Measurements from ENCODE around the gene NFKBIL1.

NFKBIL1 gene

GRCh38 chr6:31530659-31531058 lies 16.7 kb upstream of the NFKBIL1 start:
- Histone ChIP-seq H3K36me3 (ENCODE audit: insufficient read depth, low read length) (peaks cover 35% of the 10 kb centered on the region), H3K9me3 (ENCODE audit: control insufficient read depth, insufficient read depth, low read length) (no peaks in the 10 kb centered on the region), H3K4me1 (ENCODE audit: insufficient read depth, low read length) (0 out of 2 replicates have a peak, but pooled peaks cover 3% of the 10 kb centered on the region), H3K9ac (ENCODE audit: low read depth, low read length) (no peak overlapping the region)

DNA sequence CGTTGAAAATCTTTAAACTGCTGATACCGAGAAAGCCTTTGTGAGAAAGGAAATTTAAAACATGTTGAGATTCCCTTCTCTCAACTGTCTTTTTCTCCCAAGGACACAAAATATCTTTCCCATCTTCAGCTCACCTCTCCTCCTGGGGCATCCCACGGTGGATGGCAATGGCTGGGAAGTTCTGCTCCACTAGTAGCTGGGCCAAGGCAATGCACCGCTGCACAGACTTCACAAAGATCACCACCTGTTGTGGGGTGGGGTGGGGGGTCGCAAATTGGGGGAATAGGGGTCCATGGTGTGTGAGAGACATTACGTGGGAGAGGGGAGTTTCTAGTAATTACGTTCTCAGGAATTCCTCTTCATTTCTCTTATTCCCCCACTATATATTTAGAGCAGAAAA lies 16.2 kb upstream of the NFKBIL1 start:
- 0 out of 2 replicates have a peak, but pooled peaks cover 3% of the 10 kb centered on the region for H3K4me1 ChIP-seq (ENCODE audit: insufficient read depth, low read length)
- H3K9me3 ChIP-seq (ENCODE audit: control insufficient read depth, insufficient read depth, low read length), result no peaks in the 10 kb centered on the region
- H3K36me3 ChIP-seq (ENCODE audit: insufficient read depth, low read length), result peaks cover 40% of the 10 kb centered on the region
- H3K9ac ChIP-seq (ENCODE audit: low read depth, low read length), result no peak overlapping the region

DNA sequence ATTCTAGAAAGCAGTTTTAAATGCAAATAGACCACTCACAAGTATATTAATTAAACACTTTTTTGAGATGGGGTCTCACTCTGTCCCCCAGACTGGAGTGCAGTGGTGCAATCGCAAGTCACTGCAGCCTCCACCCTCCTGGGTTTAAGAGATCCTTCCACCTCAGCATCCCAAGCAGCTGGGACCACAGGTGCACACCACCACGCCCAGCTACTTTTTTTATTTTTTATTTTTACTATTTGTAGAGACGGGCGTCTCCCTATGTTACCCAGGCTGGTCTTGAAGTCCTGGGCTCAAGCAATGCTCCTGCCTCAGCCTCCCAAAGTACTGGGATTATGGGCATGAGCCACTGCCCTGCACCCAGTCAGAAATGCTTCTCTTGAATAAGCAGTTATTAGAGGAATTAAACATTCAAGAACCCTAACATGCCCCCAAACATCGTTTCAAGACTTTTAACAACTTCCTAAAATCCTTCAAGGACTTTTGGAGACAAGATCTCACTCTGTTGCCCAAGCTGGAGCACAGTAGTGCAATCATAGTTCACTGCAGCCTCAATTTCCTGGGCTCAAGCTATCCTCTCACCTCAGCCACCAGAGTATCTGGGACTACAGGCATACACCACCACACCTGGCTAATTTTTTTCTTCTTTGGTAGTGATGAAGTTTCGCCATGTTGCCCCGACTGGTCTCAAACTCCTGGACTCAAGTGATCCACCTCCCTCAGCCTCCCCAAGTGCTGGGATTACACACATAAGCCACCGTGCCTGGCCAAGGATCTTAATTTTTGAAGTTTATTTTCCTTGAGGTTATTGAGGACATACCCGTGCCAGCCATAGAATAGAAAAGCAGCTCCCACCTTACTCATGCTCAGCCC lies 15.4 kb upstream of the NFKBIL1 start:
- H3K9ac ChIP-seq (ENCODE audit: low read depth, low read length), result no peak overlapping the region
- peaks cover 47% of the 10 kb centered on the region for H3K36me3 ChIP-seq (ENCODE audit: insufficient read depth, low read length)
- H3K4me1 ChIP-seq (ENCODE audit: insufficient read depth, low read length), result 0 out of 2 replicates have a peak, but pooled peaks cover 3% of the 10 kb centered on the region
- H3K9me3 ChIP-seq (ENCODE audit: control insufficient read depth, insufficient read depth, low read length), result no peaks in the 10 kb centered on the region

- Histone ChIP-seq H3K36me3 (ENCODE audit: insufficient read depth, low read length) (peaks cover 50% of the 10 kb centered on the region), H3K9ac (ENCODE audit: low read depth, low read length) (no peak overlapping the region), H3K9me3 (ENCODE audit: control insufficient read depth, insufficient read depth, low read length) (no peaks in the 10 kb centered on the region), H3K4me1 (ENCODE audit: insufficient read depth, low read length) (0 out of 2 replicates have a peak, but pooled peaks cover 3% of the 10 kb centered on the region)
Measured at GRCh38 chr6:31532644-31533454, 14.6 kb upstream of the NFKBIL1 start.

DNA sequence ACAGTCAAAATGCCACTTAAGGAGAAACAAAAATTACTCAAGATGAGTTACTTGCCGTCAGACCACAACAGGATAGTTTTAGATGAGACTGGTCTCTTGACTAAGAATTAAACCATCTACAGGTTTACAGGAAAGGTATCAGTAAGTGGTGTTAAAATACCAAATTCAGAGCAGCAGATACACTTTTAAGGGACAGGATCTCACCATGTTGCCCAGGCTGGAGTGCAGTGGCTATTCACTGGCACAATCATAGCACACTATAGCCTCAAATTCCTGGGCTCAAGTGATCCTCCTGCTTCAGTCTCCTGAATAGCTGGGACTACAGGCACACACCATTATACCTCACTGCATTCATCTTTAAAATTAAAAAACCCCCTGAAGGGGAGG lies 14.0 kb upstream of the NFKBIL1 start:
- Histone ChIP-seq H3K9ac (ENCODE audit: low read depth, low read length) (no peak overlapping the region), H3K4me1 (ENCODE audit: insufficient read depth, low read length) (0 out of 2 replicates have a peak, but pooled peaks cover 3% of the 10 kb centered on the region), H3K36me3 (ENCODE audit: insufficient read depth, low read length) (peaks cover 55% of the 10 kb centered on the region), H3K9me3 (ENCODE audit: control insufficient read depth, insufficient read depth, low read length) (no peaks in the 10 kb centered on the region)

GRCh38 chr6:31534011-31534410 lies 13.4 kb upstream of the NFKBIL1 start:
- Histone ChIP-seq H3K9me3 (ENCODE audit: control insufficient read depth, insufficient read depth, low read length) (no peaks in the 10 kb centered on the region), H3K9ac (ENCODE audit: low read depth, low read length) (no peak overlapping the region), H3K36me3 (ENCODE audit: insufficient read depth, low read length) (peaks cover 60% of the 10 kb centered on the region), H3K4me1 (ENCODE audit: insufficient read depth, low read length) (0 out of 2 replicates have a peak, but pooled peaks cover 3% of the 10 kb centered on the region)

GRCh38 chr6:31534521-31535040 lies 12.8 kb upstream of the NFKBIL1 start:
- 0 out of 2 replicates have a peak, but pooled peaks cover 4% of the 10 kb centered on the region for H3K4me1 ChIP-seq (ENCODE audit: insufficient read depth, low read length)
- no peak overlapping the region for H3K9ac ChIP-seq (ENCODE audit: low read depth, low read length)
- peaks cover 66% of the 10 kb centered on the region for H3K36me3 ChIP-seq (ENCODE audit: insufficient read depth, low read length)
- no peaks in the 10 kb centered on the region for H3K9me3 ChIP-seq (ENCODE audit: control insufficient read depth, insufficient read depth, low read length)

DNA sequence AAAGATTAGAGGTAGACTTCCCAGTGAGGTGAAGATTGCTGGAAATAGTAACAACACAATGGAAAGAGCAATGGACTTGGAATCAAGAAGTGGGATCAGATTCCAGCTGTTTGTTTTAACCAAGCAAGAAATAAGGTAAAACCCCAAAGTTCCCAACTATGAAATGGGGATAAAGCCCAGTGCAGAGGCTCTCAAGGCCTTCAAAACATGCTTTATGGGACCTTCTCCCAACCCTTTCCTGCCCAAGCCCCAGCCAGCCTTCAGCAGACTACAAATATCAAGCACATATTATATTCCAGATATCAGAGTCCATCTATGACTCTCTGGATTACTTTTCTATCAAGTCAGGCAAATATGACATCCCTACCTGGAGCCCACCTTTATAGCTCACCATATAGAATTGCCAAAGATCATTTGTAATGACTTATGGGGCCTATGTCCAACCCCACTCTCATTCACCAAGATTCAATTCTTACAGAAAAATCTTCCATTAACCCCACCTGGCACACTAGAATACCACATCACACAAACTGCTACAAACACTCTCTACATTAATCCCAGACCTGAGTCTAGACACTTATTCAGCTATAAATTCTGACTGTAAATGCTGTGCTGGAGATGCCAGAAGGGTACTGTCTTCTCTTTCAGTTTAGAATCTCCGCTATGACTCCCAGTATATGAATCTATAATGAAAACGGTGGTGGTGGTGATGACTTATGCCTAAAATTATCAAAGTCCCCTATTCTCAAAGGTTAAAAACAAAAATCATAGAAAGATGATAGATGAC lies 11.7 kb upstream of the NFKBIL1 start:
- peaks cover 4% of the 10 kb centered on the region; the same call in 1 of the 2 replicates for H3K4me1 ChIP-seq (ENCODE audit: insufficient read depth, low read length)
- no peaks in the 10 kb centered on the region for H3K9me3 ChIP-seq (ENCODE audit: control insufficient read depth, insufficient read depth, low read length)
- H3K9ac ChIP-seq (ENCODE audit: low read depth, low read length), result no peak overlapping the region
- H3K36me3 ChIP-seq (ENCODE audit: insufficient read depth, low read length), result peaks cover 71% of the 10 kb centered on the region

DNA sequence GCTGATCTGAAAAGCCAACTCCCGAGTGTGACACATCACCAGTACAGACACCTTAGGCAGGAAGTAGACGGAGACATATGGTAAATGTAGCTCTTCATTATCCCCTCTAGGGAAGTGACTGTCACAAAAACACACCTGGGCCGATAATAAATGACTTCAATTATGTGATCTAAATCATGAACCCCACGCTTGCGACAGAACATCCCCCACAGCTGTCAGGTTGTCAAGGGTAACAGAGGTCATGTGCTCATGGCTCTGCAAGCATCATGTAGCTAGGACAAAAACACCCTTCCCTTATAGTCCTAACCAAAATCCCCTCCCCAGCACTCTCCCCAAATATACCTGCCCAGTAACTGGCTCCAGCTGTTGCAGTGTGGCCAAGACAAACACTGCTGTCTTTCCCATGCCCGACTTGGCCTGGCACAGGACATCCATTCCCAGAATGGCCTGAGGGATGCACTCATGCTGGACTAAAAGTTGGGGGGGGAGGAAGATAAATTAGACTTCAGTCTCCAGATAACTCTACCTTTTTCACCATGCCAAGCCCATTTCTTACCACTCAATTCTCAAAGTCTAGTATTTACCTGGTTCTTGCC lies 8.5 kb upstream of the NFKBIL1 start:
- Histone ChIP-seq H3K4me1 (ENCODE audit: insufficient read depth, low read length) (peaks cover 4% of the 10 kb centered on the region; the same call in 1 of the 2 replicates), H3K9me3 (ENCODE audit: control insufficient read depth, insufficient read depth, low read length) (no peaks in the 10 kb centered on the region), H3K36me3 (ENCODE audit: insufficient read depth, low read length) (peaks cover 61% of the 10 kb centered on the region), H3K9ac (ENCODE audit: low read depth, low read length) (no peak overlapping the region)

DNA sequence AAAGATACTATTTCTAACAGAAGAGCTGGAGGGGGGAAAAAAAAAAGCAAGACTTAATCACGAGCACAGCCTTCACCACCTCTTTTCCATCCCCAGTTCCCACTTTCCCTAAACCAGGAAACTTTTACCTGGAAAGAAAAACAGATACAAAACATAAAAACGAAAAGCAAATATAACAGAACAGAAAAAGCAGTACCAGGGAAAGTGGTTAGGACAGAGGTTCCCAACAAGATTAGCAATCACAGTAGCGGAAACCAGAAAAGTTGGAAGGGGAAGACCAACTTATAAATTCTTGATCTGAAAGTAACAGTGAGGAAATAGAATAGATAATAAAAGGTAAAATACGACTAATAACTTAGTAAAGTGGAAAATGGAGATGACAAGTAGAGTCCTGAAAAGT lies 6.8 kb upstream of the NFKBIL1 start:
- Histone ChIP-seq H3K9me3 (ENCODE audit: control insufficient read depth, insufficient read depth, low read length) (no peaks in the 10 kb centered on the region), H3K36me3 (ENCODE audit: insufficient read depth, low read length) (peaks cover 44% of the 10 kb centered on the region), H3K4me1 (ENCODE audit: insufficient read depth, low read length) (peaks cover 5% of the 10 kb centered on the region), H3K9ac (ENCODE audit: low read depth, low read length) (peak overlapping the region; percentile 95)

DNA sequence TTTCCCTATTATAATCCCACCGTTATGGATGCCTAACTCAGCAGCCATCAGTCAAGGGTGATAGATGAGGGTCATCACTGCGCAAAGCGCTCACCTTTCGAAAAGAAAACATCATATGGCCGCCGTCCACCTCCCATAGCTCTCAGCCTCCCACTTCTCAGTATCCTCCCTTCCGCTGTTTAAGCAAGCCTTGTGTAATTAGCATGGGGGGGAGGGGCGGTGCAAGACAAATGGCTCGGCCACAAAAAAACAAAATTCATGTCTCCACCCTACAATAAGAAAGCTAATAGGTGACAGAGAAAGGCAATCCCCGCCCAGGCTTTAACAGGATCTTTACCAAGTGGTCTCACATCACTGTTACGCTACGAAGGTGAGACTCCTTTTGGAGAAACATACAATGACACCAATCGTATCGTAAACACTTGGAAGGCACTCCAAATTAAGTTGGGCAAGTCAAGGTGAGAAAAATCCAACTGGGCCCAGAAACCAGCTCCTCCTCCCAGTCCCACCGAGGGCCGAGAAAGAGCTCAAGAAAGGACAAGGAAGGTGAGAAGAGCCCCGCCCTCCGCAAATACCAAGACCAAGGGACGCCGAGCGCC lies 6.2 kb upstream of the NFKBIL1 start:
- H3K4me1 ChIP-seq (ENCODE audit: insufficient read depth, low read length), result peaks cover 10% of the 10 kb centered on the region
- peaks cover 39% of the 10 kb centered on the region for H3K36me3 ChIP-seq (ENCODE audit: insufficient read depth, low read length)
- H3K9me3 ChIP-seq (ENCODE audit: control insufficient read depth, insufficient read depth, low read length), result no peaks in the 10 kb centered on the region
- peak overlapping the region; percentile 95 for H3K9ac ChIP-seq (ENCODE audit: low read depth, low read length)

- Histone ChIP-seq H3K9ac (ENCODE audit: low read depth, low read length) (peak within 1 kb of the TSS; percentile 95), H3K9me3 (ENCODE audit: control insufficient read depth, insufficient read depth, low read length) (no peaks in the 10 kb centered on the region), H3K4me1 (ENCODE audit: insufficient read depth, low read length) (peaks cover 10% of the 10 kb centered on the region), H3K36me3 (ENCODE audit: insufficient read depth, low read length) (peaks cover 32% of the 10 kb centered on the region)
Measured at GRCh38 chr6:31541658-31542521, 5.5 kb upstream of the NFKBIL1 start, which contains the start of gene DDX39B. Gene DDX39B (minus strand): TSS chr6:31542003. CDS start chr6:31540532, 1,471 bp downstream.
